Measurements from ENCODE around the gene GSX1.
"Not testable (repeated sequence)": the region's sequence is repeated elsewhere in the genome, so short reads cannot be mapped to it uniquely, and the experiment has no call there.

The GSX1 gene

GRCh38 chr13:27792393-27793218 is at the start of gene GSX1:
TSS of gene GSX1 (plus strand) at chr13:27792483. CDS start at chr13:27792691, 208 bp downstream.
- Histone ChIP-seq H3K4me1 (ENCODE audit: control insufficient read depth, insufficient read depth, low read length) (peaks cover 56% of the 10 kb centered on the region), H3K27ac (ENCODE audit: low read depth, low read length) (no peak within 1 kb of the TSS), H3K36me3 (ENCODE audit: control insufficient read depth, insufficient read depth, low read length) (no peaks in the 10 kb centered on the region), H3K9ac (ENCODE audit: low read depth, low read length) (no peak within 1 kb of the TSS), H3K27me3 (ENCODE audit: control insufficient read depth, insufficient read depth, low read length) (peaks cover 100% of the 10 kb centered on the region), H3K4me3 (ENCODE audit: low read depth, low read length) (peak within 1 kb of the TSS; percentile 7; the same call in 1 of the 2 replicates), H3K9me3 (ENCODE audit: control insufficient read depth, insufficient read depth, low read length) (no peaks in the 10 kb centered on the region)

GRCh38 chr13:27744801-27745200 is 47.5 kb upstream of the GSX1 start:
- Histone ChIP-seq H3K36me3 (ENCODE audit: control insufficient read depth, insufficient read depth, low read length) (no peaks in the 10 kb centered on the region), H3K9ac (ENCODE audit: low read depth, low read length) (no peak overlapping the region), H3K4me1 (ENCODE audit: control insufficient read depth, insufficient read depth, low read length) (peaks cover 16% of the 10 kb centered on the region), H3K27me3 (ENCODE audit: control insufficient read depth, insufficient read depth, low read length) (no peaks in the 10 kb centered on the region), H3K9me3 (ENCODE audit: control insufficient read depth, insufficient read depth, low read length) (no peaks in the 10 kb centered on the region), H3K27ac (ENCODE audit: low read depth, low read length) (peak overlapping the region; percentile 53), H3K4me3 (ENCODE audit: low read depth, low read length) (no peak overlapping the region)

DNA sequence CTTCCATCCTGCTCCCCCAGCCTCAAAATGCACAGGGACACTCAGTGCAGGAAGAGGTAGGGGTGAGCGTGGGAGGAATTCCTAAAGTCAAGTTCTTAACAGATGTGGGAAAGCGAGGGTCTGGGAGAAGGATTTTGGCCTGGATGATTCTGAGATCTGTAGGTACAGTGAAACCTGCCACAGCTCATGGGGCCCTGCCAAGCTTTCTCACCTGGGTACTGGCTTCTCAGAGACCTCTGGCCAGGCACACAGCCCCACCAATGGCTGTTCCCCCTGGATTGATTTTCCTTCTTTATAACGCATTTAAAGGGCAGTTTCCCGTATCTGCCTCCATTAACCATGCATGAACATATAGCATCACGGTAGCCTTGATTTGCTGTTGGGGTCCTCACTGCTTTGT is 47.0 kb upstream of the GSX1 start:
- Histone ChIP-seq H3K4me3 (ENCODE audit: low read depth, low read length) (no peak overlapping the region), H3K9me3 (ENCODE audit: control insufficient read depth, insufficient read depth, low read length) (no peaks in the 10 kb centered on the region), H3K27me3 (ENCODE audit: control insufficient read depth, insufficient read depth, low read length) (no peaks in the 10 kb centered on the region), H3K9ac (ENCODE audit: low read depth, low read length) (no peak overlapping the region), H3K27ac (ENCODE audit: low read depth, low read length) (peak overlapping the region; percentile 53), H3K4me1 (ENCODE audit: control insufficient read depth, insufficient read depth, low read length) (peaks cover 16% of the 10 kb centered on the region), H3K36me3 (ENCODE audit: control insufficient read depth, insufficient read depth, low read length) (no peaks in the 10 kb centered on the region)

DNA sequence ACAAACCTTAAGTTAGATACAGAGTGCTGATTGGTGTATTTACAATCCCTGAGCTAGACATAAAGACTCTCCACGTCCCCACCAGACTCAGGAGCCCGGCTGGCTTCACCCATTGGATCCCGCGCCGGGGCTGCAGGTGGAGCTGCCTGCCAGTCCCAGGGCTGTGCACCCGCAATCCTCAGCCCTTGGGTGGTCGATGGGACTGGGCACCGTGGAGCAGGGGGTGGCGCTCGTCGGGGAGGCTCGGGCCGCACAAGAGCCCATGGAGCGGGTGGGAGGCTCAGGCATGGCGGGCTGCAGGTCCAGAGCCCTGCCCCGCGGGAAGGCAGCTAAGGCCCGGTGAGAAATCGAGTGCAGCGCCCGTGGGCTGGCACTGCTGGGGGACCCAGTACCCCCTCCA is 44.1 kb upstream of the GSX1 start:
- not testable (repeated sequence) for H3K4me3 ChIP-seq (ENCODE audit: low read depth, low read length); H3K27me3 ChIP-seq (ENCODE audit: control insufficient read depth, insufficient read depth, low read length); H3K9me3 ChIP-seq (ENCODE audit: control insufficient read depth, insufficient read depth, low read length); H3K9ac ChIP-seq (ENCODE audit: low read depth, low read length); H3K36me3 ChIP-seq (ENCODE audit: control insufficient read depth, insufficient read depth, low read length); H3K27ac ChIP-seq (ENCODE audit: low read depth, low read length)
- H3K4me1 ChIP-seq (ENCODE audit: control insufficient read depth, insufficient read depth, low read length), result peaks cover 31% of the 10 kb centered on the region

DNA sequence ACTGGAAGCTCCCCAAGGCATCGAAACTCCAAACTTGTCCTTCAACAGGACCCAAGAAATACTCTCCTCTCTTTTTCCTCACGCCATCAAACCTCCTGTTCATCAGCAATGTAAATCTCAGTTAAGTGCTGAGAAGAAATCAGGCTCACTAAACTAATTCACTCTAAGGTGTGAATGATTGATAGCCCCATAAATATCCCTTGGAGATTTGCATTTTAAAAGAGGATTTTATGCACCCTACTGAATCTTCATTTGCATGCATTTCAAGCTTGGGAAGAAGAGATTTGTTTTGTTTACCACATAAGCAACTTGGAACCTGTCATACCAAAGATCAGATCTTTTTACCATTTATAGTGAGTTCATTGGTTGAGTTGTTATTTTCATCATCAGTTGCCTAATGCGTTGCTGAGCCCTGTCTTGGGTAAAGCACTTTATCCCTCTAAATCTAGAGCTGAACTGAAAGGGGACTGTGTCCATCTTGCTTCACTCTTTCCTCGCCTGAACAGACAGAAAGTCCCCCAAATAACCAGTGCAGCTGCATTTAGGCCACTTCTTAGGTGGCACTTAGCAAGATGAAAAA is 40.2 kb upstream of the GSX1 start:
- no peaks in the 10 kb centered on the region for H3K27me3 ChIP-seq (ENCODE audit: control insufficient read depth, insufficient read depth, low read length)
- no peaks in the 10 kb centered on the region for H3K36me3 ChIP-seq (ENCODE audit: control insufficient read depth, insufficient read depth, low read length)
- peaks cover 15% of the 10 kb centered on the region; the same call in 1 of the 2 replicates for H3K4me1 ChIP-seq (ENCODE audit: control insufficient read depth, insufficient read depth, low read length)

DNA sequence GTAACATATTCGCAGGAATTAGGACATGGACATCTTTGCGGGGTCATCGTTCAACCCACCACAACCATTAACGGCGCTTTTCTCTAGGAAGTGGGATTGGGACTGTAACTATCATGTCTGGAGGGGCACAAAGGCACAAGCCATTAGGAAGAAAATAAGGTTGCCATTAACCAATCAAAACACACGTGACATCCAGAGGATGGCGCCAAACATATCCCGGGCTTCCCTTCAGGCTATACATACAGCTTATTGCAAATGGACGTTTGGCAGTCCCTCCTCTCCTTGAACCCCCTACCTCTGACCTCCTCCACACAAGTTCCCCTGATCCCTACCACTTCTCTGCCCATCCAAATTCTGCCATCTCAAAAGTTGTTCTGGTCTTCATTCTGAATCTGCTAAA is 26.6 kb upstream of the GSX1 start:
- Histone ChIP-seq H3K9ac (ENCODE audit: low read depth, low read length) (no peak overlapping the region), H3K4me3 (ENCODE audit: low read depth, low read length) (no peak overlapping the region), H3K4me1 (ENCODE audit: control insufficient read depth, insufficient read depth, low read length) (no peaks in the 10 kb centered on the region), H3K36me3 (ENCODE audit: control insufficient read depth, insufficient read depth, low read length) (no peaks in the 10 kb centered on the region), H3K27me3 (ENCODE audit: control insufficient read depth, insufficient read depth, low read length) (peaks cover 15% of the 10 kb centered on the region), H3K27ac (ENCODE audit: low read depth, low read length) (no peak overlapping the region), H3K9me3 (ENCODE audit: control insufficient read depth, insufficient read depth, low read length) (no peaks in the 10 kb centered on the region)

More for the DNA sequence above, 40.2 kb upstream of the GSX1 start:
- no peak overlapping the region for H3K27ac ChIP-seq (ENCODE audit: low read depth, low read length)
- no peak overlapping the region for H3K4me3 ChIP-seq (ENCODE audit: low read depth, low read length)
- H3K9me3 ChIP-seq (ENCODE audit: control insufficient read depth, insufficient read depth, low read length), result peaks cover 5% of the 10 kb centered on the region
- no peak overlapping the region for H3K9ac ChIP-seq (ENCODE audit: low read depth, low read length)

GRCh38 chr13:27770809-27771208 is 21.5 kb upstream of the GSX1 start:
- H3K4me1 ChIP-seq (ENCODE audit: control insufficient read depth, insufficient read depth, low read length), result no peaks in the 10 kb centered on the region
- no peak overlapping the region for H3K9ac ChIP-seq (ENCODE audit: low read depth, low read length)
- no peaks in the 10 kb centered on the region for H3K36me3 ChIP-seq (ENCODE audit: control insufficient read depth, insufficient read depth, low read length)
- no peak overlapping the region for H3K27ac ChIP-seq (ENCODE audit: low read depth, low read length)
- H3K4me3 ChIP-seq (ENCODE audit: low read depth, low read length), result no peak overlapping the region
- no peaks in the 10 kb centered on the region for H3K9me3 ChIP-seq (ENCODE audit: control insufficient read depth, insufficient read depth, low read length)
- peaks cover 23% of the 10 kb centered on the region for H3K27me3 ChIP-seq (ENCODE audit: control insufficient read depth, insufficient read depth, low read length)

- H3K9ac ChIP-seq (ENCODE audit: low read depth, low read length), result no peak overlapping the region
- no peaks in the 10 kb centered on the region for H3K36me3 ChIP-seq (ENCODE audit: control insufficient read depth, insufficient read depth, low read length)
- H3K27ac ChIP-seq (ENCODE audit: low read depth, low read length), result no peak overlapping the region
- no peaks in the 10 kb centered on the region for H3K4me1 ChIP-seq (ENCODE audit: control insufficient read depth, insufficient read depth, low read length)
- peaks cover 35% of the 10 kb centered on the region for H3K27me3 ChIP-seq (ENCODE audit: control insufficient read depth, insufficient read depth, low read length)
- H3K4me3 ChIP-seq (ENCODE audit: low read depth, low read length), result no peak overlapping the region
- no peaks in the 10 kb centered on the region for H3K9me3 ChIP-seq (ENCODE audit: control insufficient read depth, insufficient read depth, low read length)
Observed at GRCh38 chr13:27772651-27773425, 19.4 kb upstream of the GSX1 start.

DNA sequence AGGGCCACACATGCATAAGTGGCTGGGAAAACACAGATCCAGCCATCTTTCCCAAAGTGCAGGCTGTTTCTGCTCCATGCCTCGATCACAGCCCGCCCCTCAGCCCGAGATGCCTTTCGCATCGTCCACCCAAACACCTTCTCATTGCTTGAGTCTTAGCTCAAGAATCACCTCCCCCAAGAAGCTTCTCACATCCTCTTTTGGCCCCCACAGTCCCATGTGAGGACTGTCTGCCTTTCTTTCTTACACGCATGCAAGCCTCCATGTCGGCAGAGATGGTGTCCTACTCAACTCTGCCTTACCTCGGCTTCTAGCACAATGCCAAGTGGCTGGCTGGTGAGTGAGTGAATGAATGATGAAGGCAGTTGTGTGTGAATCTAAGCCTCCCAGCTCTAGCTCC is 18.1 kb upstream of the GSX1 start:
- no peak overlapping the region for H3K9ac ChIP-seq (ENCODE audit: low read depth, low read length)
- H3K9me3 ChIP-seq (ENCODE audit: control insufficient read depth, insufficient read depth, low read length), result no peaks in the 10 kb centered on the region
- H3K27ac ChIP-seq (ENCODE audit: low read depth, low read length), result no peak overlapping the region
- peaks cover 43% of the 10 kb centered on the region for H3K27me3 ChIP-seq (ENCODE audit: control insufficient read depth, insufficient read depth, low read length)
- H3K4me1 ChIP-seq (ENCODE audit: control insufficient read depth, insufficient read depth, low read length), result no peaks in the 10 kb centered on the region
- H3K4me3 ChIP-seq (ENCODE audit: low read depth, low read length), result no peak overlapping the region
- H3K36me3 ChIP-seq (ENCODE audit: control insufficient read depth, insufficient read depth, low read length), result no peaks in the 10 kb centered on the region

DNA sequence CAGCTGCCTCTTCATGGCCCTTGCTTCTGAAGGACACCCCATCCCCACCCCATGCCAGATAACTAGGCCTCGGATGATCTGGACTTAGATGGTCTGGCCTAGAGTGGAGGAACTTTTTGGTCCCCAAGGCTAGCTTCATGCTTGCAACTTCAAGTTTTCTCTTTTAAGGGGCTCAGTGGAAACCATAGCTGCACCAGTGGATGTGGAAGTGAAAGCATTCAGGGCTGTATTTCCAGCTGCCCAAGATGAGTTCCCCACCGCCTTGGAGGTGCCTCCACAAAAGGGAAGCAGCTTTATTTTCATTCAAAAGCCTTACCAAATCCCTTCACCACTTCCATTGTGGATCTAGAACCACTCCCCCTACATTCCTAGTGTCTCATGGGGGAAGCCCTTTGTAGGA is 17.6 kb upstream of the GSX1 start:
- no peaks in the 10 kb centered on the region for H3K4me1 ChIP-seq (ENCODE audit: control insufficient read depth, insufficient read depth, low read length)
- H3K4me3 ChIP-seq (ENCODE audit: low read depth, low read length), result no peak overlapping the region
- no peaks in the 10 kb centered on the region for H3K9me3 ChIP-seq (ENCODE audit: control insufficient read depth, insufficient read depth, low read length)
- H3K27me3 ChIP-seq (ENCODE audit: control insufficient read depth, insufficient read depth, low read length), result peaks cover 39% of the 10 kb centered on the region
- no peaks in the 10 kb centered on the region for H3K36me3 ChIP-seq (ENCODE audit: control insufficient read depth, insufficient read depth, low read length)
- H3K9ac ChIP-seq (ENCODE audit: low read depth, low read length), result no peak overlapping the region
- no peak overlapping the region for H3K27ac ChIP-seq (ENCODE audit: low read depth, low read length)

DNA sequence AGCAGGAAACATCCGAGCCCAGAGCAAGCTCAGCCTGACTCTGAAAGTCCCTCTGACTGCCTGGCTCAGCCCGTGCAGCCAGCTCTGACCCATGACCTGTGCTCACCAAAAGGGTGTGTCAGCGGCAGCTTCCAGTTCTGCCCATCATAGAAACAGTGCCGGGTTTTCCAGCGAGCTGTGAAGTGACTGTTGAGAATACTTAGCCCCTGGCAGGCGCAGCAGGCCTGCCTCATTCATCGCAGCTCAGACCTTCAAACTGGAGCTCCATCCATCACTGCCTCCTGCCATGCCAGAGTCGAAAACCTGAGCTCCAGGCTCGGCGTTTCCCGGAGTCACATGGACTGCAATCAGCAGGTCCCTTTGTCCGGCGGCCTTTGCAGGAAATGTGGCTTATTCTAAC is 16.3 kb upstream of the GSX1 start:
- Histone ChIP-seq H3K36me3 (ENCODE audit: control insufficient read depth, insufficient read depth, low read length) (no peaks in the 10 kb centered on the region), H3K27ac (ENCODE audit: low read depth, low read length) (no peak overlapping the region), H3K9me3 (ENCODE audit: control insufficient read depth, insufficient read depth, low read length) (no peaks in the 10 kb centered on the region), H3K9ac (ENCODE audit: low read depth, low read length) (no peak overlapping the region), H3K4me3 (ENCODE audit: low read depth, low read length) (no peak overlapping the region), H3K4me1 (ENCODE audit: control insufficient read depth, insufficient read depth, low read length) (no peaks in the 10 kb centered on the region), H3K27me3 (ENCODE audit: control insufficient read depth, insufficient read depth, low read length) (peaks cover 32% of the 10 kb centered on the region)
